Measurements from ENCODE around the gene TBX21. TPM values are rescaled to one million over a fixed set of nuclear protein-coding genes. Genes with fewer than 3 reads are reported as not detected.

TBX21 gene
- total and polyA plus RNA-seq, 9 of the 15 experiments (the other 6 are each of a cell fraction or from before 2014, with no cell fraction given), result 0.07 TPM; not detected in 8

- TF ChIP-seq THAP12 (CRISPR knock-in tag; IDR thresholded peaks at IDR 0.05) (no peak), MEF2A (IDR thresholded peaks at IDR 0.05; ENCODE audit: control insufficient read depth, low read depth, low read length) (no peak), TFE3 (CRISPR knock-in tag; IDR thresholded peaks at IDR 0.05) (no peak), ZNF165 (CRISPR knock-in tag; IDR thresholded peaks at IDR 0.05; ENCODE audit: borderline replicate concordance) (no peak), ZNF561 (CRISPR knock-in tag; conservative IDR thresholded peaks at IDR 0.05) (no peak), FOSL1 (tag; conservative IDR thresholded peaks at IDR 0.05) (no peak), PHTF2 (CRISPR knock-in tag; IDR thresholded peaks at IDR 0.05) (no peak), ZBED1 (IDR thresholded peaks at IDR 0.05) (no peak), RFX7 (CRISPR knock-in tag; IDR thresholded peaks at IDR 0.05) (no peak), RFX5 (IDR thresholded peaks at IDR 0.05; ENCODE audit: low read depth, low read length) (no peak), COPS2 (conservative IDR thresholded peaks at IDR 0.05) (no peak), CEBPB (tag; IDR thresholded peaks at IDR 0.05) (no peak), CHCHD3 (CRISPR knock-in tag; IDR thresholded peaks at IDR 0.05) (no peak), TRIM25 (IDR thresholded peaks at IDR 0.05; ENCODE audit: borderline replicate concordance) (no peak), NCOA1 (IDR thresholded peaks at IDR 0.05; ENCODE audit: low read depth) (0 out of 2 replicates have a peak, but pooled peaks have one; percentile 18), ZSCAN29 (IDR thresholded peaks at IDR 0.05) (no peak), ZNF143 (CRISPR knock-in tag; IDR thresholded peaks at IDR 0.05) (no peak), CBFA2T3 (IDR thresholded peaks at IDR 0.05) (no peak), SNRNP70 (optimal IDR thresholded peaks at IDR 0.05; ENCODE audit: low read depth, low read length) (no peak), MTA3 (IDR thresholded peaks at IDR 0.05; ENCODE audit: borderline replicate concordance) (no peak), MNT (conservative IDR thresholded peaks at IDR 0.05) (no peak), ZNF354B (CRISPR knock-in tag; IDR thresholded peaks at IDR 0.05) (no peak), NCOA2 (IDR thresholded peaks at IDR 0.05; ENCODE audit: partially characterized antibody in 2 of 2) (no peak), KLF10 (CRISPR knock-in tag; IDR thresholded peaks at IDR 0.05) (no peak), TCF7L2 (IDR thresholded peaks at IDR 0.05; ENCODE audit: low read depth, low read length) (no peak)
These were observed 52.6 kb downstream of the TBX21 start (continued) for GRCh38 chr17:47785538-47786123.

Measured in K562 (cell line).